ENCODE measurements around the gene MSTN.

DNA sequence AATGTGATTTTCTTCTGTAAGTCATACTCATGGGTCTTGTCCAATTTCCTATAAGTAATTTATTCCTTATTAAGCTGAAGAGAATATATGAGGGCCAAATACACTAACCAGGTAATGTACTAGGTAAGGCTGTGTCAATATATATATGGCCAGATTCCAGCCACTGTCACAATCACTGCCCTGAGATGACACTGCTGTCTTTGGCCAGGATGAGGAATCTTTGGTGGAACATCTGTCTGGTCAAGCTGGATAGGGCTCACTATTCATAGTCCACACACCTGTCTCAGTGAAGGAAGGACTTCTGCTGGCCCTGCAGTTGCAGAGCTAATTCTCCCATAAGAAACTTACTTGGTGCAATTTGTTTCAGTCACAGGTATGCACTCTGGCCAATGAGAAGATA lies 11.3 kb downstream of the MSTN start:
- no peak for TF ChIP-seq POLR2A (IDR thresholded peaks at IDR 0.05)
- TF ChIP-seq, protein P1, sequence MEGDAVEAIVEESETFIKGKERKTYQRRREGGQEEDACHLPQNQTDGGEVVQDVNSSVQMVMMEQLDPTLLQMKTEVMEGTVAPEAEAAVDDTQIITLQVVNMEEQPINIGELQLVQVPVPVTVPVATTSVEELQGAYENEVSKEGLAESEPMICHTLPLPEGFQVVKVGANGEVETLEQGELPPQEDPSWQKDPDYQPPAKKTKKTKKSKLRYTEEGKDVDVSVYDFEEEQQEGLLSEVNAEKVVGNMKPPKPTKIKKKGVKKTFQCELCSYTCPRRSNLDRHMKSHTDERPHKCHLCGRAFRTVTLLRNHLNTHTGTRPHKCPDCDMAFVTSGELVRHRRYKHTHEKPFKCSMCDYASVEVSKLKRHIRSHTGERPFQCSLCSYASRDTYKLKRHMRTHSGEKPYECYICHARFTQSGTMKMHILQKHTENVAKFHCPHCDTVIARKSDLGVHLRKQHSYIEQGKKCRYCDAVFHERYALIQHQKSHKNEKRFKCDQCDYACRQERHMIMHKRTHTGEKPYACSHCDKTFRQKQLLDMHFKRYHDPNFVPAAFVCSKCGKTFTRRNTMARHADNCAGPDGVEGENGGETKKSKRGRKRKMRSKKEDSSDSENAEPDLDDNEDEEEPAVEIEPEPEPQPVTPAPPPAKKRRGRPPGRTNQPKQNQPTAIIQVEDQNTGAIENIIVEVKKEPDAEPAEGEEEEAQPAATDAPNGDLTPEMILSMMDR (IDR thresholded peaks at IDR 0.05), result no peak

Data from adrenal gland (tissue), 5 donors.